ENCODE measurements around the gene IFITM2.
"Not testable (repeated sequence)": the region's sequence is repeated elsewhere in the genome, so short reads cannot be mapped to it uniquely, and the experiment has no call there.

IFITM2 gene

GRCh38 chr11:313787-314553 is 6.4 kb downstream of the IFITM2 start, which contains the start of gene IFITM1 (continued):
- TF ChIP-seq REST (tag by site-specific recombination; IDR thresholded peaks at IDR 0.05) (no peak), PBX3 (CRISPR knock-in tag; IDR thresholded peaks at IDR 0.05) (no peak), ZNF148 (tag by site-specific recombination; IDR thresholded peaks at IDR 0.05; ENCODE audit: borderline replicate concordance) (no peak), ZNF623 (tag by site-specific recombination; IDR thresholded peaks at IDR 0.05) (no peak), PRDM4 (tag by site-specific recombination; IDR thresholded peaks at IDR 0.05) (no peak), KLF17 (tag by site-specific recombination; IDR thresholded peaks at IDR 0.05) (no peak), ZNF335 (tag by site-specific recombination; conservative IDR thresholded peaks at IDR 0.05) (no peak), ZNF169 (tag by site-specific recombination; IDR thresholded peaks at IDR 0.05) (no peak), ZNF157 (tag by site-specific recombination; IDR thresholded peaks at IDR 0.05) (no peak), GLIS2 (tag by site-specific recombination; IDR thresholded peaks at IDR 0.05) (peak; percentile 61), ZNF792 (tag by site-specific recombination; IDR thresholded peaks at IDR 0.05) (no peak), ZNF529 (tag by site-specific recombination; IDR thresholded peaks at IDR 0.05; ENCODE audit: insufficient replicate concordance) (no peak)

- CTCF ChIA-PET, POLR2A ChIA-PET: not testable (repeated sequence)
Observed at GRCh38 chr11:314554-314875, 6.9 kb downstream of the IFITM2 start.

More at GRCh38 chr11:314554-314875, 6.9 kb downstream of the IFITM2 start:
- not testable (repeated sequence) for H3K4me3 ChIP-seq (ENCODE audit: low read depth, low read length); H3K4me1 ChIP-seq (ENCODE audit: control insufficient read depth, insufficient read depth, low read length); H3K36me3 ChIP-seq (ENCODE audit: control insufficient read depth in 2 of 2, insufficient read depth in 1 of 2, low read length in 2 of 2); H3K9me3 ChIP-seq (ENCODE audit: control insufficient read depth, insufficient read depth, low read depth, low read length); H3K27ac ChIP-seq (ENCODE audit: extremely low read depth, low read depth, low read length)
